NCI-H128 (cell line): ENCODE results near the gene STARD9.

Experiments used
- DNase-seq: peaks from one replicate; lab custom pipeline; 2025; ENCODE audit not compliant: unreplicated experiment; lab: John Stamatoyannopoulos, UW

STARD9 gene

DNA sequence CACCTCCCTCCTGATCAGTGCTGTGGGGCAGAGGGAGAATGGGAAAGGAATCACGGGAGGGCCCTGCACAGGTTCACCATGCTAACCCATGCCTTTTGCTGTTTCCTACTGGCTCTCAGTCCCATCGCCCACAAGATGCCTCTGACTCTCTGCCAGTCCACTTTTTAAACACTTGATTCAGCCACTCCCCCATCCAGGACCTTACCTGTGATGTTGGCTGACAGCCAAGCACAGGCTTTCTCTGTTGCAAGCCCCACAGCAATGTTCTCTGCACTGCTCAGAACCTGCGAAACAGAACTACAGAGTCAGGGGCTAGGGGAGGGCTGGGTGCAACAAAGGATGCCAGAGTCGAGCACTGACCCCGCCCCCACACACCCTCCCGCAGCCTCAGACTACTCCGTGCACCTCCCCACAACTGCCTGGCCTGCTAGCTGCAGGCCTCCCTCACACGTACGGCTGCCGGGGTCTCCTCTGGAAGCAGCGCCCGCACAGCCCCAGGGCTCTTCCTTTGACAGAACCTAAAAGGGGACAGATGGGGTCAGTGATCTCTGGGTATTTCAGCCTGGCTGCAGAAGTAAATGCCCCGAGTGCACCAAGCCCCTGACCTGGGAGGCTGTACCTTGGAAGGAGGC lies 152.5 kb downstream of the STARD9 start:
- peak; percentile 8 for DNase-seq

DNA sequence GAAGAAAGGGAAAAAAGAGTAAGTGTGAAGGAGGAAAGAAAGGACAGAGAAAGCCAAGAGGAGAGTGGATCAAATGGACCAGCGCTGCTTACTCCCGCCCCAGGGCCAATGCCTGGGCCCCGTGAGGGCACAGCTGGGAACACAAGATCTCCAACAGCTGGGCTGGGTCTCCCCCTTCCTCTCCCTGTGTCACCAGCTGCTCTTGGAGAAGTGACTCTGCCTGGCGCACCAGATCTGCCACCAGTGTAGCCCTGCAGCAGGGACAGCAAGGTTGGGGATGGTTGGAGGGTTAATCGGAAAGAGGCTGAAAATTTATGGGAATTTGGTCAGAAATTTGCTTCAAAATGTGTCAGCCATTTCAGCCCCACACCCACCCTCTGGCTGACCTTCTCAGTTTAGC lies 153.2 kb downstream of the STARD9 start:
- DNase-seq: no peak

DNA sequence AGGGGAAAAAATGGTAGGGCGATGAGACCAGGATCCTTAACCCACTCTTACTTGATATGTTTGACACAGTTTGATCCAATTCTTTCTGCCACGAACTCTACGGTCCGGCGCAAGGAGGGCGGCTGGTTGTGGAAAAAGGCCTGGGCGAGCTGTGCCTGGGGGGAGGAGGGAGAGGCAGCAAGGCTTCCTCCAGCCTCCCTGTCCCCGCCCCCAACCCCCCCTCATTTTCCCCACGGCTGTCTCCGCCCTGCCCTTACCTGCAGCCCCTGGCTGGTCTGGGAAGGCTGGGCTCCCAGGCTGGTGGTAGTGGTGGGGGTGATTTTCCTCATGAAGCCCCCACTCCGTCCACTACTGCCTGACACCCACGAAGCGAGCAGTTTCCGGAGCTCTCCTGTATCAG lies 153.6 kb downstream of the STARD9 start:
- DNase-seq: no peak

DNA sequence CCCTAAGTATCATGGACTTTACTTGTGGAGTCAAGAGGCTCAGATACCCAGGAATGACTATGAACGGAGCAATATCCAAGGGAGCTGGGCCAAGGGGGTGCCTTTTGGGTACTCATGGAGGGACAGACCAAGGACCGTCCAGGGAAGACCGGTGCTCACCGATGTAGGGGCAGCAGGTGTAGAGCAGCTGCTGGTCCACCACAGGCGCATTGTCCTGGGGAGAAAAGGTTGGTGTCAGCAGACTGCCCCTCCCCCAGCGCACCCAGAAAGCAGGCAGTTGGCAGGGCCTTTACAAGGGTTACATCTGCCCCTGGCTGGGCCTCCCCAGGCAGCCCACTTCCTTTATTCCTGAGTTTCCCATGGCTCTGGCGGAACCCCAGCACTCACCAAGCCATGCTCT lies 154.0 kb downstream of the STARD9 start:
- DNase-seq: no peak

DNA sequence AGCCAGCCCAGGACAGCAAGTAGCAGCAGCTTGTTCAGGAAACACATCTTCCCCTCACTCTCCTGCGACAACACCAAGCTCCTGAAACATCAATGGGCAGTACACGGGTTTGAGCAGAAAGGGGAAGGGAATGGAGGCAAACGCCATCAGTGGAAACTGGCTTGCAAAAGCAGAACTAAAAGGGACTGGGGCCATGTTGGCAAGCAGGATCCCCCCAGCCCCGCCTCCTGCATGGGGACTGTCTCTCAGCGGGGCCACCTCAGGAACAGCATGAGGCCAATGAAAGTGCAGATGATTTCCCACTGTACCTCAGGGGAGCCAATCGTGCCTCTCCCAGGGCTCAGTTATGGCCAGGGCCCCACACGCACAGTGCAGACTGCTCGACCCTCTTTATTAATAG lies 154.7 kb downstream of the STARD9 start:
- DNase-seq: no peak

DNA sequence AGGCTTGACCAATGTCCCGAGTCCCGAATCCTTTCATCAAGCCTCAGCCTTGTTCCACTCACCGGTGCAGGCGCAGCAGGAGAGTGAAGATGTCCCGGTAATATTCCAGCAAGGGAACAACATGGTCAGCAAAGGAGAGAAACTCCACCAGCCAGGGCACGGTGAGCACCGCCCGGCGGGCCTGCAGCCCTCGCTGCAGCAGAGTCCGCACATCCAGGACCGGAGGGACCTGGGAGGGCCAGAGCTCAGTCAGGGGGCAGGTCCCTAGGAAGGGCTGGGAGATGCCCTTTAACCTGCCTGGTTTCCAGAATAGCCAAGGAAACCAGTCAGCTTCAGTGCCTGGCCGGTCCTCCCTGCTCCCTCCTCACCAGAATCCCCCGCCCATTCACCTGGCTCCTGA lies 155.1 kb downstream of the STARD9 start:
- DNase-seq: no peak

DNA sequence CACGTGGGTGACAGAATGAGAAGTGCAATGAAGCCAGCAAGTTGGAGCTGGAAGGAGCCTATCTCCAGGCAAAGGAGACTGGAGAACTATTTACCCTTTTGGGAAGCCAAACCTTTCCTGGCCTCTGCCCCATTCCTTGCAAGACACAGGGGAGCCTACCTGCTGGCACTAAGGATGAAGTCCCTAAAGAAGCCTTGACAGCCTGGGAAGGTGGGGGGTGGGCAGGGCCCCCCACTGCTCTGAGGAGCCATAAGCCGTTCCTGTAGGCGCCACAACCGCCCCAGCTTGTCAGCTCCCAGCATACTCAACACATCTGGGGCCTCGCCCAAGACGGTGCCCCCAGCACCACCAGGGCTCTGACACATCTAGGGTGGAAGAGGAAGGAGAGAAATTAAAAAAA lies 156.1 kb downstream of the STARD9 start:
- DNase-seq: no peak

DNA sequence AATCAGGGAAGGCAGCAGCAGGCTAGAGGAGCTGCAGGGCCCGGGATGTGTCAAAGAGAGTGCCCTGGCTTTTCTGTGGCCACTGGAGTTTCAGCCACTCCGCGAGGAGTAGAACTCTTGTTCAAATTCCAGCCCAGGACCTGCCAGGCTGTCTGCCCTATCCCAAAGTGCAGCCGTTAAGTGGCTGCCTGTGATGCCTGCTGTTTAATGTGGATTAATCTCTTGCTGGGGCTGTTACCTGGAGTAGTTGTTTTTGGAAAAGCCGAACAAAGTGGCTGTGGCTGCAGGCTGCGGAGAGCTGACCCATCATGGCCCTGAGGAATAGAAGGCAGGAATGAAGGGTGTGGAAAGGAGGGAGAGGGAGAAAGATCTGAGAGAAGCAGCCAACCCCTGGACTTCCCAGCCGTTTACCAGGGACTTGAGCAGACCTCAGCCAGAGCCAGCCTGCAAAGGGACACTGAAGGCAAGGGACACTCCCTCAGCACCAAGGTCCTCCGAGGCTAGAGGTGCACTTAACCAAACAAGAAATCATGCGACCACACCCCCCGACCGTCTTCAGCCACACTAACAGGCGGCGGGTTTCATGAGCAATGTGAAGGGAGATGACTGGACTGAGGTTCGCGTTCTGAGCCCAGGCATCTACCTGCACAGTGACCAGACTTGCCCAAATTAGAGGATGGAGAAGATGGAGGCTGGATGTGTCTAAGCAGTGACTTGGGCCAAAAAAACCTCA lies 156.9 kb downstream of the STARD9 start:
- no peak for DNase-seq

DNA sequence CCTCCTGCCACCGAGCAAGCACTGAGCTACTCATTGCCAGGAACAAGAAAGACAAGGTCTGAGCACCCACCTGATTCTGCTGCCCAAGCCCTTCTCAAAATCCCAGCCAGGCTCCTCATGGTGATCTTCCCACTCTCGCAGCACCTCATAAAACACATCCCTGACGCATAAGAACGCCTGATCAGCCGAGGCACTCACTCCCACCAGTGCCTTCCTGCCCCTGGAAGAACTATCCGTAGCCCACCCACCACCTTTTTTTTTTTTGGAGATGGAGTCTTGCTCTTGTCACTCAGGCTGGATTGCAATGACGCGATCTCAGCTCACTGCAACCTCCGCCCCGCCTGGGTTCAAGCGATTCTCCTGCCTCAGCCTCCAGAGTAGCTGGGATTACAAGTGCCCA lies 157.6 kb downstream of the STARD9 start:
- no peak for DNase-seq

DNA sequence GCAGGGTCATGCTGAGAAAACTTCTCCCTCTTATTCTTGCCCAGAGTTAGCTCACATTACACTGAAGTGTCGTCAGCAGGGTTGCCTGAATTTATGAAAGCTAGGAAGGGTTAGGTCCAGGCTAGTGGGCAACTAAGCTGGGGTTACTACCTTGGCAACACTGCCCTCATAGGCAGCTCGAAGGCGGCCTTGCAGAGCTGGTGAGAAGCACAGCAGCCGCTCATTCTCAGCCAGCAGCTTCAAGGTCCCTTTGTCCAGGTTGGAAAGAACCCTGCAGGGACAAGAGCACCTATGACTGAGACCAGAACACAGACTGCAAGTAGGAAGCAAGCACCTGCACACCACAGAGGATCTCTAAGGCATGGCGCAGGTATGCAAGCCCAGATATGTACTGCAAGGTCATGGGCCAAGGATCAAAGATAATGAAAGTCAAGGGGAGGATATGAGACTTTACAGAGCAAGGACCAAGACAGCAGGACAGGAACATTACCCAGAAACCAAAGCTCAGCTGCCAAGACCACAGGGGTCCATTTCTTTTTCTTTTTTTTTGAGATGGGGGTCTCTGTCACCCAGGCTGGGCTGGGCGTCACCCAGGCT lies 158.8 kb downstream of the STARD9 start:
- no peak for DNase-seq

DNA sequence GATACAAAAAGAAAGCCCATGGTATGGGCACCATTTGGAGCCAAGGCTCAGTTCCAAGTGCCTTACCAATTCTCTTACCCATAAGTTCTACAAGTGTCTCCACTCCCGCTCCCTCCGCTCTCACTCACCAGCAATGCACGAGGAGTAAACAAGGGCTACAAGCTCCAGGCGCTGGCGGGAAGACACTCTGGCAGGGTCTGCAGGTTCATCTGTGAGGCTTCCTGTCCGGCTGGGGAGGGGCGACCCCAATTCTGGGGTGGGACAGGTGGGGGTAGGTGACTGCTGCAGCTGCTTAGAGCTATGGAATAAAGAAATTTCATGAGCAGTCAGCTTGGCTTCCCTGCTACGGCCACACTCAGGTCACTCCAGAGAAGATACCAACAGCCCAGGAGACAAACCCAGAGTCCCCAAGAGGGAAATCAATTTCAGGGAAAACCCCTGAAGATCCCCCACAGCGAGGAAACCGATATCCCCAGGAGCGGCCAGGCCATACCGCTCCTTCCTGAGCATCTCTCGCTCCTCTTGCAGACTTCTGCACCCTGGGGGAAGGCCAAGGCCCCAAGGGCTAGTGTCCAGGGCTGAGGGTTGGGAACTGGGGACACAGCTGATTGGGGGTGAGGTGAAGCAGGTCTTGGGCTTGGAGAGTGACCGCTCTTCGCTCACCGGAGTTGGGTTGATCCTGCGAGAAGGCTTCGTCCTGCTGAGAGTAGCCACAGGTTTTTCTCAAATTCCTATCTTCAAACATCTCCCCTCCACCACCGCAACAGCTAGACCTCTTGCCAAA lies 160.2 kb downstream of the STARD9 start:
- DNase-seq: no peak

DNA sequence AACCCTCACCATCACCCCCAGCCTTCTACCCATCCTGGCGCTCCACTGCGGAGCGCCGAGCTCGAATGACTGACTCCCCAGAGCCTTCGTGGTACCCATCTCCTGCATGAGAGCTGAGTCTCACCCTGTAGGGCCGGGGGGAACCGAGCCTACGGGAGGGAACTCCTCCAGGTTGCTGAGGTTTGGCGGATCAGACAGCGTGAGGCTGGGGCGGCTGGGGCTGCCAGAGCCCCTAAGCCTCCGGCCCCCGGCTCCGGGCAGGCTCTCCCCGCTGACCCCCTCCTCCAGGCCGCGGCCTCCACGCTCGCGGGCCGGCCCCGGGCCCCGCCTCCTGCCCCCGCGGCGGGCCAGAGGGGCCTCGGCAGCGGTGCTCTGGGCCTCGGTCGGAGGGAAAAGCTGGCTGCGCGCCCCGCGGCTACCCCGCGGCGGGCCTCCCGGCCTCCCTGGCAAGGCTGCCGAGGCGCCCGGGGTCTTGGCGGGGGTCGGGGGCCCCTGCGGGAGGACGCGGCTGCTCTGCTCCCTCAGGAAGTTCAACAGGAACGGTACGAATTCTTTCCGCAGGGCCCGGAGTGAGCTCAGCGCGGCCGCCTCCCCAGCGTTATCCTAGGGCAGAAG lies 160.9 kb downstream of the STARD9 start:
- no peak for DNase-seq

DNA sequence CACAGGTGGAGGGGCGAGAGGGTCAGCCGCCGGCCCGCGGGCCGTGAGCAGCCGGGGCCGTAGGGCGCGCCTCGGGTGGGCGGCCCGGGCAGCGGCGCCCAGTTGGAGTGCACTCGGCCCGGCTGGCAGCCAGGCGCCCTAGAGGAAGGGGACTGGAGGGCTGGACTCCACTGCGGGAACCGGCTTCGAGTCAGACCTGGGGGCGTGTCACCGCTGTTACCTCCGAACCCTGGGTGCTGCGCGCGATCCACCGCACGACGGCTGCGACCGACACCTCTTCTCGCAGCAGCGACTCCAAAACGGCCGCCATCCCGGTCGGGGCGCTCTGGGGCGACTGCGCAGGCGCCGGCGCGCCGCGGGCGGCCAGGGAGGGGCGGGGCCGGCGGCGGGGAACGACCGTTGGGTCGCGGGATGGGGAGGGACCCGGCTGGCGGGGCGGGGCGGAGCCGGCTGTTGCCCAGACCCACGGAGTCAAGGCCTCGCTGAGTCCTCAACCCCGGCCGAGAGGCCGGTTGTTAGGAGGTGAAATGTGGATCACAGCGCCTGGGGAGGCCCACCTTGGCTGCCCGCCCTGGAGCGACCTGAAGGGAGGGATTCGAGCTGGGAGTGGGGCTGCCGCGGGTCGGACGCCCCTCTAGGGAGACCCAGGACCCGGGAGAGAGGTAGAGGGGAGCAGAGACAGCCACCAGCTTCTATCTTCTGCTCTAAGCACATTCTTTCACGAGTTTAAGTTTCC lies 161.6 kb downstream of the STARD9 start, which contains the start of gene CDAN1:
TSS of gene CDAN1 (minus strand) at position 336 of the 736 bp plus-strand sequence. CDS start at position 310, 26 bp downstream.
- DNase-seq: peak; percentile 51

DNA sequence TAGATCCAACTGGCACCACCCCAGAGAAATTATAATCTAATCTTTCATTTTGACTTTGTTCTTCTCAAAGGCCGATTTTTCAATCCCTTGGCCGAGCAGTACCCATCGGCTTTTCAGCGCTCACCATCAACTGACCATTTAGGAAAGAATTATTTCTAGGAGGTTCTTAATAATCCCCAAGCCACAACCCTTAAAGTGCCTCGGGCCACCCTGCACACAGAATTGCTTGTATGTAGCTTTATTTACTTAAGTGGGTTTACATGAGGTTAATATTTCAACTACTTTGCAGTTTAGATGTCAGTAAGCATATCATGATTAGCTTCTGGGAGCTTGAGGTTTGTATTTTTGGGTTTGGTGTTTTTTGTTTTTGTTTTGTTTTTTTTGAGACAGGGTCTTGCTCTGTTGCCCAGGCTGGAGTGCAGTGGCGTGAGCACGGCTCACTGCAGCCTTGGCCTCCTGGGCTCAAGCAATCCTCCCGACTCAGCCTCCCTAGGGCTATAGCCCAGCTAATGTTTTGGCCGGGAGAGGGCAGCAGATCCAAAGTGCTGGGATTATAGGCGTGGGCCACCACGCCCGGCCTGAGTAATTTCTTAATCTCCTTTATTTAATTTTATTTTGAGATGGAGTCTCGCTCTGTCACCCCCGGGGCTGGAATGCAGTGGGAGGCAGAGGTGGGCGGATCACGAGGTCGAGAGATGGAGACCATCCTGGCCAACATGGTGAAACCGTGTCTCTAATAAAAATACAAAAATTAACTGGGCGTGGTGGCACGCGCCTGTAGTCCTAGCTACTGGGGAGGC lies 162.3 kb downstream of the STARD9 start:
- DNase-seq: no peak

DNA sequence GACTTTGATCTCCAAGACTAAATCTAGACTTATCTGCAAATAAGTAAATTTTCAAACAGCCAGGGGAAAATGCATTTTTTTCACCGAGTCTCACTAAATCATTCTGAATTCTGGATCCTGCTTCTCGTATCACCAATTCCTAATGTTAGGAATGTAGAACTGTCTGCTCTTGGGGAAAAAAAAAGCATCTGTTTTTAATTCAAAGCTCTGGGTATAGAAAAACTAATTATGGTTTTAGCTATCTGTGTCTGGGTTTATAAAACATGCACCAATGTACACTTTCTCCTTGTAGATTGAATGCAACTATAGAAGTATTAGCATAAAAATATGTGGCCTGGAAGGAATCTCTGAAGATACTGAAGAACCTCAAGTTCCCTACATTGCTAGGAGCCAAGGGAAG lies 166.3 kb downstream of the STARD9 start:
- no peak for DNase-seq

DNA sequence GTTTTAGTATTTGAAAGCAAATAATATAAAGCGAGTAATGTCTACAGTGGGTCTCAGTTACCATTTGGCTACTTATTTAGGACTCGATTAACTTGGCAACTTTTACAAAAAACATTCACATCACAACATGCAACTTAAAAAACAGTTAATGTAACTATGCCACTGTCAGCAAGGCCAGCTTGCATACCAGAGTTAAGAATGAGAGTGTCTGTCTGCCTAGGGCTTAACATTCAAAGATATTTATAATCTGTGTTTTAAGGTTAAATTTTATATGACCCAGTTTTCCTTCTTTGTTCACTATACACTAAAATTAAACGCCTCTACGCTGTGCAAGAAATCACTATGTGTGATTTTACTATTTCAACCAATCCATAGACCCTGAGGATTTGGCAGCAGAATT lies 166.7 kb downstream of the STARD9 start:
- DNase-seq: no peak

DNA sequence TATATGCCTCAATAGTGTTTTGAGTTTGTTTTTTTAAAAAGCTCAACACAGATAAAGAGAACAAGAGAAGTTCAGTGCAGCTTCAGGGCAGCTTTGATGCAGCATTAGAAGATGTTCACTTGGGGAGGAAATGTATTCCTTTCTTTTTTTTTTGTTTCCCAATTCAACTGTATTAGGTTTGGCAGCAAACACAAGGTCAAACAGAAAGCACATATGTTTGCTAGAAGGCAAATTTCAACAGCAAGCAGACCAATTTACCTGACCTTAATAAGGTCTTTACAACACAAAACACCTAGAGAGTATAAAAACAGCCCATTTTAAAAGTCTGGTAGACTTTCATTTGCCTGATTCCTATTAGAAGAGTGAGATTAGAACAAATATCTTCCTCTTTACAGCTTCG lies 168.8 kb downstream of the STARD9 start:
- no peak for DNase-seq

DNA sequence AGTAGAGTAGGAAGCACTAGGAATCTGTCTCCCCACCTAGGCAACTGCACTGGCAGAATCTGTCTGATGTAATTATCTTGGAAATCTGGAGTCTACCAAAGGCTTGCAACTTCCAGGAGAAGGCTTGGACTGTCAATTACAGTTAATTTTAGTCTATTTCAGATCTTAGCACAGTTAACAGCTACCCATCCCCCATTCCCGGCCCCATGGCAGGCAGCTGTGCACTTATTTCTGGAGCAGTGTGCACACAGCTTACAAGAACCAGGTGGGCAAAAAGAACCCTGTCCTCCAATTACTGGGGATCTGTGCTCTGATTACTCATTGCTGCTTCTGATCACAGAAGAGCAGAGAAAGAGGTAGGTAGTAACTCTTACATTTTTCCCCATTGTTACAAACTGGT lies 173.9 kb downstream of the STARD9 start:
- no peak for DNase-seq

DNA sequence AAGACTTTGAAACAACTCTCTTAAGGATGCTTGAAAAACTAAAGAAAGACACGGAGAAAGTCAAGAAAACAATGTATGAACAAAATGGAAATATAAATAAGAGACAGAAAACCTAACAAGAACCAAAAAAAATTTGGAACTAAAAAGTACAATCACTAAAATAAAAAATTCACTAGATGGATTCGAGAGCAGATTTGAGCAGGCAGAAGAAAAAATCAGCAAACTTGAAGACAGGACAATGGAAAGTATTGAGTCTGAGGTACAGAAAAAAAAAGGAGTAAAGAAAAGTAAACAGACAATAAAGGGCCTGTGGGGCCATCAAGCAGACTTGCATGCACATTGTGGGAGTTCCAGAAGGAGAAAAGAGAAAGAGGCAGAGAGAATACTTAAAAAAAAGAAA lies 174.9 kb downstream of the STARD9 start:
- DNase-seq: no peak

DNA sequence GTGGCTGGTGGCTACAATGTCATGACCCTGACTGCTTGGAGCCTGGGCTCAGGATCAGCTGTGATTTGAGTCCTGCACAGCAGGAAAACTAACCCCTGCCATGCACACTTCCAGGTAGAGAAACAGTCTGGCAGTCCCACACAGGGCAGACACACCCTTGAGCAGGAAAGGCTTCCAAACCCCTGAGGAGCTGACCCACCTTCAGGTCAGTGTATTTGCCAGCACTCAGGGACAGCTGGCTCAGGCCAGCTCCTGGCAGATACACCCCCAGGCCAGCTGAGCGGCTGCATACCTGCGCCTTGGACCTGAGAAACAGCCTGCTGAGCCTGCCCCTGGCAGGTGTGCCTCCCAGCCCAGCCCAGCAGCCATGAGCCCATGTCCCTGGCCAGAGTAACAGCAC lies 183.7 kb downstream of the STARD9 start:
- DNase-seq: no peak
